ENCODE results near the gene ENKD1. TPM values are rescaled to one million over a fixed set of nuclear protein-coding genes. Genes with fewer than 3 reads are reported as not detected.

Gene ENKD1
- total RNA-seq, 2 donors from 2014 or later, result 19.0 to 21.2 TPM

- H3K9me3 Mint-ChIP-seq, result no peaks in the 10 kb centered on the region
- no peak overlapping the region for H3K27ac ChIP-seq (ENCODE audit: low read depth, low read length)
- no peaks in the 10 kb centered on the region for H3K4me1 Mint-ChIP-seq
- no peaks in the 10 kb centered on the region for H3K4me1 ChIP-seq (ENCODE audit: control insufficient read depth, insufficient read depth, low read length)
- TF ChIP-seq CTCF (conservative IDR thresholded peaks at IDR 0.05), result no peak
- H3K36me3 ChIP-seq (ENCODE audit: control insufficient read depth, insufficient read depth, low read length), result no peaks in the 10 kb centered on the region
- H3K36me3 Mint-ChIP-seq (ENCODE audit: low read depth), result peaks cover 7% of the 10 kb centered on the region
- H3K4me3 ChIP-seq (ENCODE audit: low read length), result no peak overlapping the region
- DNase-seq, result peak; percentile 45
- no peak overlapping the region for H3K9ac ChIP-seq (ENCODE audit: extremely low read depth, low read length, poor library complexity, severe bottlenecking)
- no peaks in the 10 kb centered on the region for H3K27me3 ChIP-seq (ENCODE audit: control insufficient read depth, insufficient read depth, low read length, poor library complexity, severe bottlenecking)
- WGBS, 2 experiments (ENCODE audit: insufficient coverage in 1 of 2, insufficient read length in 1 of 2), result 86 to 91% methylated on average over 15 to 21 of the region's 21 CpGs
- no peaks in the 10 kb centered on the region for H3K9me3 ChIP-seq (ENCODE audit: control insufficient read depth, low read length)
- H3K27me3 Mint-ChIP-seq (ENCODE audit: insufficient read depth), result no peaks in the 10 kb centered on the region
- no peak overlapping the region for H3K27ac Mint-ChIP-seq
- no peak overlapping the region for H3K4me3 Mint-ChIP-seq
Measured at GRCh38 chr16:67673712-67674580, 7.4 kb upstream of the ENKD1 start.

- DNase-seq, result peak; percentile 94
- no peaks in the 10 kb centered on the region for H3K4me1 ChIP-seq (ENCODE audit: control insufficient read depth, insufficient read depth, low read length)
- H3K9ac ChIP-seq (ENCODE audit: extremely low read depth, low read length, poor library complexity, severe bottlenecking), result no peak overlapping the region
- H3K4me3 Mint-ChIP-seq, result no peak overlapping the region
- H3K27ac Mint-ChIP-seq, result no peak overlapping the region
- H3K27me3 Mint-ChIP-seq (ENCODE audit: insufficient read depth), result no peaks in the 10 kb centered on the region
- H3K27ac ChIP-seq (ENCODE audit: low read depth, low read length), result no peak overlapping the region
- H3K4me1 Mint-ChIP-seq, result no peaks in the 10 kb centered on the region
- 76 to 80% methylated on average over 10 to 13 of the region's 13 CpGs for WGBS, 2 experiments (ENCODE audit: insufficient coverage in 1 of 2, insufficient read length in 1 of 2)
- no peaks in the 10 kb centered on the region for H3K9me3 Mint-ChIP-seq
- no peaks in the 10 kb centered on the region for H3K36me3 ChIP-seq (ENCODE audit: control insufficient read depth, insufficient read depth, low read length)
- peak; percentile 89 for TF ChIP-seq CTCF (conservative IDR thresholded peaks at IDR 0.05)
- no peak overlapping the region for H3K4me3 ChIP-seq (ENCODE audit: low read length)
- H3K27me3 ChIP-seq (ENCODE audit: control insufficient read depth, insufficient read depth, low read length, poor library complexity, severe bottlenecking), result no peaks in the 10 kb centered on the region
- no peaks in the 10 kb centered on the region for H3K9me3 ChIP-seq (ENCODE audit: control insufficient read depth, low read length)
- peaks cover 7% of the 10 kb centered on the region for H3K36me3 Mint-ChIP-seq (ENCODE audit: low read depth)
Measured at GRCh38 chr16:67672739-67673662, 6.5 kb upstream of the ENKD1 start.

- Mint-ChIP-seq H3K4me3 (no peak overlapping the region), H3K27ac (no peak overlapping the region), H3K27me3 (ENCODE audit: insufficient read depth) (no peaks in the 10 kb centered on the region), H3K36me3 (ENCODE audit: low read depth) (peaks cover 4% of the 10 kb centered on the region), H3K4me1 (no peaks in the 10 kb centered on the region), H3K9me3 (no peaks in the 10 kb centered on the region)
- H3K4me3 ChIP-seq (ENCODE audit: low read length), result no peak overlapping the region
- H3K27me3 ChIP-seq (ENCODE audit: control insufficient read depth, insufficient read depth, low read length, poor library complexity, severe bottlenecking), result no peaks in the 10 kb centered on the region
- H3K9ac ChIP-seq (ENCODE audit: extremely low read depth, low read length, poor library complexity, severe bottlenecking), result no peak overlapping the region
- WGBS, 2 experiments (ENCODE audit: insufficient coverage in 1 of 2, insufficient read length in 1 of 2), result 73 to 84% methylated on average over 2 to 4 of the region's 4 CpGs
- peak; percentile 58 for DNase-seq
- no peak overlapping the region for H3K27ac ChIP-seq (ENCODE audit: low read depth, low read length)
- no peak for TF ChIP-seq CTCF (conservative IDR thresholded peaks at IDR 0.05)
- no peaks in the 10 kb centered on the region for H3K36me3 ChIP-seq (ENCODE audit: control insufficient read depth, insufficient read depth, low read length)
- H3K9me3 ChIP-seq (ENCODE audit: control insufficient read depth, low read length), result no peaks in the 10 kb centered on the region
- H3K4me1 ChIP-seq (ENCODE audit: control insufficient read depth, insufficient read depth, low read length), result no peaks in the 10 kb centered on the region
Measured at GRCh38 chr16:67672306-67672705, 5.8 kb upstream of the ENKD1 start.

All from endodermal cell (in vitro differentiated cells).